ENCODE measurements around the gene RINL.

DNA sequence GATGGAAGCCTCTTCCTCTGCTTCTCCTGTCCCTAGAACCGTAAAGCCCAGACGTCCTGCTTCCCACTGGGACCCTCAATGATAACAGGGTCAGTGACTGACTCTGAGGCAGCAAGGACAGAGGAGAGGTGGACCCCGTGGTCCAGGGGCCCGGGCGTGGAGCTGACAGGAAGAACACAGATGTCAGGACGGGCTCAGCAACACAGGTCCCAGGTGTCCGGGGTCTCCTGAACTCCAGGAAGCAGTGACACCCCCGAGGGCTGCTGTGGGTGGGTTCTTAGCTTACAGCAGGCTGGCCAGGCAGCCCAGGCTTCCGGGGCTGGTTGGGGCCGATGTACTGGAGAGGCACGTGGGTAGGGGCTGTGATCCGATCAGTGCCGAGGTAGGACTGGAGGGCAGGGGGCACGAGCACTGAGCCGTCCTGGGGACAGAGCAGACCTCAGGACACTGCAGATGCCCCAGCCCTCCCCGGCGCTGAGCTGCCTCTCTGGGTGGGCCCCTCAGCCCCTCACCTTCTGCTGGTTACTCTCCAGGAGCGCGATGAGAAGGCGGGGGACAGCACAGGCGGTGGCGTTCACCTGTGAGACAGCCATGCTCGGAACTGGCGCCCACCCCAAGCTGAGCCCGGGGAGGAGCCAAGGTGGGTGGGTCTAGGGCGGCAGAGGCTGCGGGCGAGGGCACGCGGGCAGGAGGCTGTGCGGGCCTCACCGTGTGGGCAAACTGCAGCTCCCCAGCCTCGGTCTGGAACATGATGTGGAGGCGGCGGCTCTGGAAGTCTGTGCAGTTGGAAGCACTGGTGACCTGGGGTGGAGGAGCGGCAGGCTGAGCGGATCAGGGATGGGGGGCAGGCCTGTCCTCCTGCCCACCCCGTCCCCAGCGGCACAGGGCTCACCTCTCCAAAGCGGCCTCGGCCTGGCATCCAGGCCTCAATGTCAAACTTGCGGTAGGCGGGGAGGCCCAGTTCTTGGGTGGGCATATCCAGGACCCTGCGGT, 37.5 kb upstream of the RINL start:
- TF ChIP-seq, protein P1, sequence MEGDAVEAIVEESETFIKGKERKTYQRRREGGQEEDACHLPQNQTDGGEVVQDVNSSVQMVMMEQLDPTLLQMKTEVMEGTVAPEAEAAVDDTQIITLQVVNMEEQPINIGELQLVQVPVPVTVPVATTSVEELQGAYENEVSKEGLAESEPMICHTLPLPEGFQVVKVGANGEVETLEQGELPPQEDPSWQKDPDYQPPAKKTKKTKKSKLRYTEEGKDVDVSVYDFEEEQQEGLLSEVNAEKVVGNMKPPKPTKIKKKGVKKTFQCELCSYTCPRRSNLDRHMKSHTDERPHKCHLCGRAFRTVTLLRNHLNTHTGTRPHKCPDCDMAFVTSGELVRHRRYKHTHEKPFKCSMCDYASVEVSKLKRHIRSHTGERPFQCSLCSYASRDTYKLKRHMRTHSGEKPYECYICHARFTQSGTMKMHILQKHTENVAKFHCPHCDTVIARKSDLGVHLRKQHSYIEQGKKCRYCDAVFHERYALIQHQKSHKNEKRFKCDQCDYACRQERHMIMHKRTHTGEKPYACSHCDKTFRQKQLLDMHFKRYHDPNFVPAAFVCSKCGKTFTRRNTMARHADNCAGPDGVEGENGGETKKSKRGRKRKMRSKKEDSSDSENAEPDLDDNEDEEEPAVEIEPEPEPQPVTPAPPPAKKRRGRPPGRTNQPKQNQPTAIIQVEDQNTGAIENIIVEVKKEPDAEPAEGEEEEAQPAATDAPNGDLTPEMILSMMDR (IDR thresholded peaks at IDR 0.05; ENCODE audit: borderline replicate concordance, extremely low read depth, low read length, poor library complexity, severe bottlenecking) = no peak
- no peak for TF ChIP-seq EZH2 (IDR thresholded peaks at IDR 0.05; ENCODE audit: borderline replicate concordance, low read depth, low read length, severe bottlenecking)

Measured in DND-41 (cell line).